Right forelimb (tissue), 1 donor: ENCODE measurements around the gene IQGAP2.

Experiments used
- DNase-seq: peaks from one replicate; pipeline ENCODE4 v3.0.0-alpha.2; 2018

IQGAP2 gene

GRCh38 chr5:76617229-76617628 is 214.1 kb downstream of the IQGAP2 start:
- DNase-seq = no peak

GRCh38 chr5:76617675-76618074 is 214.6 kb downstream of the IQGAP2 start:
- no peak for DNase-seq

GRCh38 chr5:76620166-76620565 is 217.1 kb downstream of the IQGAP2 start:
- no peak for DNase-seq

- DNase-seq = no peak
These were observed 219.0 kb downstream of the IQGAP2 start for GRCh38 chr5:76622076-76622475.

- DNase-seq = no peak
These were observed 220.0 kb downstream of the IQGAP2 start, which contains the start of gene F2RL2 for GRCh38 chr5:76622973-76623596. F2RL2 (minus strand) TSS chr5:76623403; CDS start chr5:76623230, 173 bp downstream.

DNA sequence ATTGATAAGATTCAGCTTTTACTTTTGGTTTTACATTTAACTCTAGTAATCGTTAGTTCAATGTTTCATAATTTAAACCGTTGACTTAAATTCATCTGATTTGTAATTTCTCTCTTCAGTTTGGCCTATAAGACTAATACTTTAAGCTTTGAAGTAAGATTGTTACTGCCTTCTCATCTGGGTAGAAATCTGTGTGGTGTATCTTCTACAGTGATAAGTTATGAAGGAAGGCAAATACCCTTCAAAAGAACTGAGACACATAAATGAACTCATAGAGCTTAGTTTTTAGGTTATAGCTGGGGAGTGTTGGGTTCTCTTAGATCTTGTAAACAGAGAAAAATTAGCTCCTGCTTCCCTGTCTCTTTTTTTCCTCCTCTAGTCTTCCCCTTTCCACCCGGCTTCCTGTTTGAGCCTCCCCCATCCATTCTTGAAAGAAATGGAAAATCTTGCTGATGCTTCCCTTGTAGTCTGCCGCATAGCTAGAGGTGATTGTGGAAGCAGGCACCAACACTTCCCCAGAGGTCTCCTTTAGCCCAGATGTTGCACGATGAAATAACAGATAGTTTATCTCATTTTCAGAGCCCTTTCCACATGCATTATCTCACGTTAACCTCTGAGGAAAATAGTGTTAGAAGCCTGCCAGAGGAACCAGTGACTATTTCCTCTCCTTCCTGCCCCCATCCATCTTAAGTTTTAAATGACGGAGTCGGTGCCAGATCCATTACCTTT is 222.2 kb downstream of the IQGAP2 start:
- DNase-seq = no peak

GRCh38 chr5:76626738-76627137 is 223.7 kb downstream of the IQGAP2 start:
- DNase-seq = no peak

DNA sequence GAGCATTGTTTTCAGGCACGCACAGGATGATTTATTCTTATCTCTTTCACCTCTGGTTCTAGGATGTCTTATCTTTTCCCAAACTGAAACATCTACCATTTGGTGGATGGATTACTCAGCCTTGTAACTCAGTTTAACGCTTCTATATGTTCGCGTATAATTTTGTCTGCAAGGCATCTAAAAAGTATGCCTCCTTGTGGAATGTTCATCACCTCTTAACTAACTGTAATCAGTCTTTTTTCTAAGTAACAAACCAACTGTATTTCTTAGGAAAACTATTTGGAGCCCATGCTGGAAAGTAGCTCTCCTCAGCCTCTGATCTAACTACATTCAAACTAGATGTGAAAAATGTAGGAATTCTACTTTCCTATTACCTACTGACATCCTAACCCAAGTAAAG is 231.6 kb downstream of the IQGAP2 start:
- DNase-seq = no peak

DNA sequence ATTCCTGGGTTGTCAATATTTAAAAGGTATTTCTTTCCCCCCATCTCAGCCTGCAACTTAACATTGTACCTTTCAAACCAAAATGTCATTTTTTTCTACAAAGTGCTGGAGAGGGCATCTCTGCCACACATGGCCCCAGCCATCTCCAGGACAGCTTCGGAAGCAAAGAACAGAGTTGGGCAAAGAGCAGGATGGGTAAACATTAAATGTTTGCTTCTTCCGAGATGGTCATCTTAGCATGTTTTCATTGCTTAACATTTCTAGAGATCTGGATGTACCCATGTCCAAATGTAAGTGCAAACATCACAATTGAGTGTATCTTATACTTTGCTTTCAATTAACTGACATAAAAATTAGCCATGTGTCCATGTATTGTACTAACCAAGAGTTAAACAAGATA is 234.4 kb downstream of the IQGAP2 start:
- no peak for DNase-seq

DNA sequence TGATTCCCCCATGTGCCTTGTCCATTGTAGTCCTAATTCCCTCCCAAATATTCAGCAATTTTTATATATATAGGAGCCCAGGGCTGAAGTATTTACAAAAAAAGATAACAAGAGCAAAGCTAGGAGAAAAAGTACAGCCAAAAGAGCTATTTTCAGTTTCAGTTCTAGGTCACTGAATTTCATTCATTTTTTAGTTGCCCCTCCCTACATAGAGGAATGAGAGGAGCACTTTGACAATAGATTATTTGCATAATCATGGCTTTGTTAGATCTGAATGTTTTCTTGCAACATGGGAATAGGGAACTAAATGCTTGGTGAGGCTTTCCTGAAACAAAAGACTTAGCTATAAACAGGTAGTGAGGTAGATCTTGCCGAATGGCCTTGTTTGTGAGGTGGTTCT is 235.4 kb downstream of the IQGAP2 start:
- DNase-seq = no peak

DNA sequence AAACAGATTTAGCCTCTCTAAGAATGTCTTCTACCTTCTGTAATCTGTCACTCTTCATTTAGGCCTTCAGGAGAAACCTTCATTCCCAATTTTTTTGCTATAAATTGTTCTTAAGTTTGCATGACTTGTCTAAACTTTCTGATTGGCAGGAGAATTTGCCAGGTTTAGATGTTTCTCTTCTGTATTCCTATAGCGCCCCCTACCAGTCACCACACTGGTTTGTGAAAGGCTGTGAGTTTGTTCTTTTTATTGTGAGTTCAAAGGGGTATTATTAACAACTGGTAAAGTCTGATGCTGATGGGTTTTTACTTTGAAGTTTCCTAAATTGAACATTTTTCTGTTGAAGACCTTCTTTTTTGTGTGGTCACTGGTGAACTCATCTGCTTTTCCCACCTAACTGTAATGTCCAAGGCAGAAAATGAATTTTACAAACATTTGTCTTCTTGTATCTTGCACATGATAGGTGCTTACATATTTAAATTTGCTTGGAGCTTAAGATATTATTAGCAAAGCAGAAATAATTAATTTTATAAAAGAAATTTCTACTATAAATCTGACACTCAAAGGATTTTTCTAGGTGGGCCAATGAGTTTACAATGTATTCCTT is 238.5 kb downstream of the IQGAP2 start:
- no peak for DNase-seq

GRCh38 chr5:76642390-76643040 is 239.4 kb downstream of the IQGAP2 start:
- DNase-seq = no peak

DNA sequence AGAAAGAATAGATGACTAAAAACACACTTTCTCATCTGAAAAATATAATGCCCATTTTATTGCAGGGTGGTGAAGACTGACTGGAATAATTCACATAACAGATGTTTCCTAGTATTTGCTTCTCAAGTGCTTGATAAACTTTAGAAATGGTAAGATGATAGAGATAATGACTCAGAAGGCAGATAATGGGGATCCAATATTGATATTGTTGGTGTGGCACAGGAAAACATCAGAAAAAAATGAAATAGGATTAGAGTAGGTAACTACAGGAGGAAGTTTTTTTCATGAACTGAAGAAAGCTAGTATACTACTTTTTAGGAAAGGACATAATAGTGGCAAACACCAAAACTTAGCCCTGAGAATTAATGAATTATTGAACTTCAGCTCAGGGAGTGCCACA is 240.3 kb downstream of the IQGAP2 start:
- DNase-seq = no peak

- no peak for DNase-seq
These were observed 246.1 kb downstream of the IQGAP2 start for GRCh38 chr5:76649140-76649539.

- DNase-seq = no peak
These were observed 249.8 kb downstream of the IQGAP2 start for GRCh38 chr5:76652809-76653414.

DNA sequence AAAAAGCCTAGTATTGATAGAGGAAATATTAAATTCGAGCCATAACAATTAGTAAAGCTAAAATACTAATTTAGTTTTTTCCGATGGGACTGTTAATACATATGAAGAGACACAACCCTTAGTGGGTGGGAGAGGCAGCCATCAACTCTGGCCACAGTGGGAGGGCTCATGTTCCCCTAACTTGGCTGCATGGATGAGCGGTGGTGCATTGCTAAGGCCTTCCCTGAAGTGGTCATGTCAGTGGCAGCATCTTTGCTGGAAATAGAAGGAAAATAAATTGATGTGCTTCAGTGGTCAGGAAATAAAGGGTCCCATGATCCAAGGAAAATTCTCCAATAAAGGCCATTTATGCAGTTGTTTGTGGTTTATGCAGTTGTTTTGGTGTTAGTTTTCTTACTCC is 254.0 kb downstream of the IQGAP2 start:
- no peak for DNase-seq

- no peak for DNase-seq
These were observed 254.7 kb downstream of the IQGAP2 start for GRCh38 chr5:76657683-76658311.

- no peak for DNase-seq
These were observed 257.3 kb downstream of the IQGAP2 start for GRCh38 chr5:76660360-76660759.

DNA sequence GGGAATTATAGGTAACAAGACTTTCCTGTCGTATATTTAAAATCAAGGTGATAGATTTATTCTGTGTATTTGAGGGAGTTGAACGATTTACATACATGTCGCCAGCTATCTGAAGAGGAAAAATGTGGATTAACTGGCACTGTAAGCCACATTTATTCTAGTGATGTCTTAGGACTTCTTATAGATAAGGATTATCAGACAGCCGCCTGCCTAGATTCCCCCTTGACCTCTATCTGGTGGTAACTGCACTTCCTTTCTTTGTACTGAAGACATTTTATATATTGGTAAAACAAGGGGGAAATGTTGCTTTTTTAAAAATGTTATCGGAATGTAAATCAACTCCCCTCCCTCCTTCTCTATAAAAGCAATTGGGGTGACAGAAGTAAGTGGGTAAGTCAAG is 259.4 kb downstream of the IQGAP2 start:
- DNase-seq = no peak

GRCh38 chr5:76663573-76663972 is 260.5 kb downstream of the IQGAP2 start:
- DNase-seq = no peak

GRCh38 chr5:76664079-76664478 is 261.0 kb downstream of the IQGAP2 start:
- DNase-seq = no peak

DNA sequence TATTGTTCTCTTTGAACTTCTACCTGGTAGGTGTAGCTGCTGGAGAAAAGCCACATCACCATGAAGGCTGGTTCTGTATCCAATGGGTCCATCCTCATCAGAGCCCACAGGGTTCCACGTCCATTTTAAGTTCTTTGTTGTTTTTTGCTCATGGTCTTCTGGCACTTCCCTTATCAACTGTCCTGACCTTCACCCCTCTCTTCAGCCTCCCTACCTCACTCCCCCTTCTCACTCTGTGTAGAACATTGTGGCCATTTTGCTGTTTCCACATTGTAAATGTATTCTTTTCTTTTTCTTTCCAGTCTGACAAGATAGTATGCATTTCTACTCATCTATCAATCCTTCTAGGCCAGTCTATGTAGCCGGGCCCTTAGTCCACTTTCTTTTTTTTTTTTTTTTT is 264.4 kb downstream of the IQGAP2 start:
- DNase-seq = no peak

GRCh38 chr5:76669245-76669644 is 266.2 kb downstream of the IQGAP2 start:
- no peak for DNase-seq
